H9 (cell line): ENCODE measurements around the gene ABT1. TPM values are rescaled to one million over a fixed set of nuclear protein-coding genes. Genes with fewer than 3 reads are reported as not detected.

Experiments used
- DNase-seq: peaks from one replicate; pipeline ENCODE4 v3.0.0-alpha.2; 2017
- H2AFZ ChIP-seq: one replicate; pipeline ENCODE4 v1.6.1; 2013; ENCODE audit warnings: mild to moderate bottlenecking, low read length, control low read depth, moderate library complexity
- H2AK5ac ChIP-seq: 2 replicates; pipeline ENCODE4 v1.6.1; 2013; ENCODE audit warnings: low read length, control low read depth, mixed read lengths; ENCODE audit not compliant: insufficient read length
- H2BK120ac ChIP-seq: one replicate; pipeline ENCODE4 v1.6.1; 2013; ENCODE audit warnings: low read depth, mild to moderate bottlenecking, low read length, control low read depth, inconsistent platforms; ENCODE audit not compliant: poor library complexity, severe bottlenecking
- H2BK12ac ChIP-seq: 2 replicates; pipeline ENCODE4 v1.6.1; 2013; ENCODE audit warnings: low read length, control low read depth, mixed read lengths, low read depth; ENCODE audit not compliant: insufficient read length
- H2BK15ac ChIP-seq: 2 replicates; pipeline ENCODE4 v1.6.1; 2013; ENCODE audit warnings: low read depth, low read length, control low read depth
- H2BK20ac ChIP-seq: one replicate; pipeline ENCODE4 v1.6.1; 2013; ENCODE audit warnings: low read depth, mild to moderate bottlenecking, low read length, control low read depth, inconsistent platforms; ENCODE audit not compliant: poor library complexity, severe bottlenecking
- H2BK5ac ChIP-seq: 2 replicates; pipeline ENCODE4 v1.6.1; 2013; ENCODE audit warnings: low read length, control low read depth, mixed read lengths; ENCODE audit not compliant: insufficient read length
- H3K14ac ChIP-seq: 2 replicates; pipeline ENCODE4 v1.6.1; 2013; ENCODE audit warnings: low read length, control low read depth; ENCODE audit not compliant: insufficient read depth
- H3K18ac ChIP-seq: 2 replicates; pipeline ENCODE4 v1.6.1; 2013; ENCODE audit warnings: low read depth, mild to moderate bottlenecking, mixed read lengths, low read length, control low read depth; ENCODE audit not compliant: insufficient read length
- H3K23ac ChIP-seq: 2 replicates; pipeline ENCODE4 v1.6.1; 2013; ENCODE audit warnings: low read length, control low read depth, mixed read lengths, low read depth; ENCODE audit not compliant: insufficient read length
- H3K23me2 ChIP-seq: 2 replicates; pipeline ENCODE4 v1.6.1; 2013; ENCODE audit warnings: low read depth, mild to moderate bottlenecking, mixed read lengths, low read length, control low read depth; ENCODE audit not compliant: insufficient read length, poor library complexity, severe bottlenecking
- H3K27ac ChIP-seq: 2 replicates; pipeline ENCODE4 v1.5.1; 2013; ENCODE audit warnings: low read length, control low read depth, mixed read lengths, low read depth; ENCODE audit not compliant: insufficient read length
- H3K27me3 ChIP-seq: 2 replicates; pipeline ENCODE4 v1.6.1; 2013; ENCODE audit warnings: low read length, control low read depth, inconsistent platforms; ENCODE audit not compliant: insufficient read depth
- H3K4ac ChIP-seq: 2 replicates; pipeline ENCODE4 v1.6.1; 2013; ENCODE audit warnings: low read depth, mild to moderate bottlenecking, control low read depth, inconsistent platforms, low read length, moderate library complexity
- H3K4me1 ChIP-seq: 2 replicates; pipeline ENCODE4 v1.6.1; 2013; ENCODE audit warnings: low read length, control low read depth, inconsistent platforms; ENCODE audit not compliant: insufficient read depth
- H3K4me2 ChIP-seq: 2 replicates; pipeline ENCODE4 v1.6.1; 2013; ENCODE audit warnings: low read length, control low read depth, mixed read lengths; ENCODE audit not compliant: insufficient read length, insufficient read depth
- H3K56ac ChIP-seq: 2 replicates; pipeline ENCODE4 v1.6.1; 2013; ENCODE audit warnings: low read depth, mild to moderate bottlenecking, mixed read lengths, low read length, control low read depth; ENCODE audit not compliant: insufficient read length
- H3K79me1 ChIP-seq: 2 replicates; pipeline ENCODE4 v1.6.1; 2013; ENCODE audit warnings: low read depth, mild to moderate bottlenecking, moderate library complexity, low read length, control low read depth, inconsistent platforms; ENCODE audit not compliant: insufficient read depth, poor library complexity, severe bottlenecking
- H3K79me2 ChIP-seq: 2 replicates; pipeline ENCODE4 v1.6.1; 2013; ENCODE audit warnings: low read length, control low read depth, inconsistent platforms; ENCODE audit not compliant: insufficient read depth
- H3K9ac ChIP-seq: 2 replicates; pipeline ENCODE4 v1.6.1; 2013; ENCODE audit warnings: low read length, control low read depth, mixed read lengths; ENCODE audit not compliant: insufficient read length; ENCODE audit errors: extremely low read depth
- H3K9me3 ChIP-seq: one replicate; pipeline ENCODE4 v1.6.1; 2013; ENCODE audit warnings: low read depth, low read length, inconsistent platforms; ENCODE audit not compliant: control insufficient read depth
- H3T11ph ChIP-seq: one replicate; pipeline ENCODE4 v1.6.1; 2013; ENCODE audit warnings: mild to moderate bottlenecking, low read length, control low read depth, inconsistent platforms
- H4K20me1 ChIP-seq: one replicate; pipeline ENCODE4 v1.6.1; 2013; ENCODE audit not compliant: control insufficient read depth, insufficient read length, insufficient read depth
- H4K5ac ChIP-seq: 2 replicates; pipeline ENCODE4 v1.6.1; 2013; ENCODE audit warnings: low read depth, mild to moderate bottlenecking, mixed read lengths, low read length, control low read depth; ENCODE audit not compliant: insufficient read length
- H4K8ac ChIP-seq: replicated peaks from 2 replicates; pipeline ENCODE4 v1.6.1; 2013; ENCODE audit warnings: low read length, control low read depth, mixed read lengths, low read depth; ENCODE audit not compliant: insufficient read length
- H4K91ac ChIP-seq: 2 replicates; pipeline ENCODE4 v1.6.1; 2013; ENCODE audit warnings: low read depth, mild to moderate bottlenecking, moderate library complexity, mixed read lengths, low read length, control low read depth; ENCODE audit not compliant: insufficient read length
- H3K27ac Mint-ChIP-seq, 3 experiments: 2 replicates in 2 of 3; 3 replicates in 1 of 3; pipeline ENCODE4 v1.8.0; 2020 to 2021; ENCODE audit warnings: mixed read lengths in 3 of 3, mild to moderate bottlenecking in 1 of 3, moderate library complexity in 1 of 3
- H3K27me3 Mint-ChIP-seq: 2 replicates; pipeline ENCODE4 v1.8.0; 2021; ENCODE audit warnings: low read depth, mild to moderate bottlenecking, moderate library complexity, mixed read lengths
- H3K36me3 Mint-ChIP-seq, 3 experiments: 2 replicates in 2 of 3; 3 replicates in 1 of 3; pipeline ENCODE4 v1.8.0; 2020 to 2021; ENCODE audit warnings: low read depth in 3 of 3, mixed read lengths in 3 of 3; ENCODE audit not compliant: insufficient read depth in 1 of 3
- H3K4me1 Mint-ChIP-seq, 2 experiments: 2 replicates each; pipeline ENCODE4 v1.8.0; 2020; ENCODE audit warnings: mixed read lengths in 2 of 2
- H3K4me3 Mint-ChIP-seq, 2 experiments: 2 replicates in 1 of 2; 3 replicates in 1 of 2; pipeline ENCODE4 v1.8.0; 2020 to 2021; ENCODE audit warnings: mild to moderate bottlenecking in 2 of 2, mixed read lengths in 2 of 2, moderate library complexity in 1 of 2
- H3K9me3 Mint-ChIP-seq, 2 experiments: 2 replicates in 1 of 2; 3 replicates in 1 of 2; pipeline ENCODE4 v1.8.0; 2020; ENCODE audit warnings: mild to moderate bottlenecking in 2 of 2, mixed read lengths in 2 of 2, moderate library complexity in 1 of 2
- CTCF ChIP-seq: fragments of 200-600 bp; sonication (generic); conservative IDR thresholded peaks from 3 replicates; pipeline ENCODE4 v1.8.0; 2021; ENCODE audit warnings: antibody characterized with exemption, mild to moderate bottlenecking
- WGBS: extraction: QIAGEN DNeasy Blood & Tissue Kit; methylation state at CpG from one replicate; pipeline ENCODE4 v1.1.7; 2013; ENCODE audit warnings: missing lambda C conversion rate, low lambda C conversion rate, mixed read lengths; ENCODE audit not compliant: insufficient read length; ENCODE audit errors: extremely low coverage; 5-methylcytosine and 5-hydroxymethylcytosine counted together
- total RNA-seq: library from RNA; stranded (reverse); gene quantifications from 2 replicates; pipeline ENCODE4 v1.2.1, GENCODE V29; 2021

ABT1 gene
- total RNA-seq, 1 experiment from 2014 or later, result 26.4 TPM

GRCh38 chr6:26576929-26577719 lies 19.6 kb upstream of the ABT1 start:
- H2BK120ac ChIP-seq, result no peak overlapping the region
- H3K56ac ChIP-seq, result no peak overlapping the region
- H3K27ac ChIP-seq, result no peak overlapping the region
- no peaks in the 10 kb centered on the region for H3K79me2 ChIP-seq
- no peaks in the 10 kb centered on the region for H3K36me3 Mint-ChIP-seq
- H3K4me2 ChIP-seq, result peak overlapping the region; percentile 81
- peaks cover 9 to 10% of the 10 kb centered on the region in 2 experiments for H3K4me1 Mint-ChIP-seq
- no peak overlapping the region for H3K18ac ChIP-seq
- H3T11ph ChIP-seq, result no peak overlapping the region
- H2BK12ac ChIP-seq, result no peak overlapping the region
- no peaks in the 10 kb centered on the region for H3K4me1 ChIP-seq
- DNase-seq, result peak; percentile 79
- no peak overlapping the region; a peak in 1 of 7 replicates for H3K27ac Mint-ChIP-seq
- no peak overlapping the region for H3K14ac ChIP-seq
- H3K4me3 Mint-ChIP-seq, result peak overlapping the region; percentile 87 to 97
- H3K79me1 ChIP-seq, result no peaks in the 10 kb centered on the region
- no peak overlapping the region for H3K4ac ChIP-seq
- H3K9me3 ChIP-seq, result no peaks in the 10 kb centered on the region
- no peak for TF ChIP-seq CTCF
- no peak overlapping the region for H2AK5ac ChIP-seq
- no peak overlapping the region for H4K8ac ChIP-seq
- no peak overlapping the region for H2BK15ac ChIP-seq
- H2BK5ac ChIP-seq, result no peak overlapping the region
- no peaks in the 10 kb centered on the region for H4K20me1 ChIP-seq
- no CpG with 5 or more reads among the region's 31 CpGs for WGBS
- no peaks in the 10 kb centered on the region for H3K27me3 ChIP-seq
- H2BK20ac ChIP-seq, result no peak overlapping the region
- H3K9me3 Mint-ChIP-seq, result peaks cover 10 to 11% of the 10 kb centered on the region in 2 experiments; a peak in 4 of 5 replicates
- peaks cover 23% of the 10 kb centered on the region for H3K27me3 Mint-ChIP-seq
- H4K91ac ChIP-seq, result no peak overlapping the region
- no peak overlapping the region for H3K23ac ChIP-seq
- no peak overlapping the region for H2AFZ ChIP-seq
- peaks cover 3% of the 10 kb centered on the region for H3K23me2 ChIP-seq
- H4K5ac ChIP-seq, result no peak overlapping the region
- H3K9ac ChIP-seq, result no peak overlapping the region
